Fibroblast of lung (primary cell): ENCODE results near the gene CMTR2.

Source experiments
- EZH2 ChIP-seq: IDR thresholded peaks from 2 replicates; pipeline ENCODE4 v1.5.1; 2012; ENCODE audit warnings: low read length, control low read depth, mild to moderate bottlenecking; ENCODE audit errors: missing control alignments
- TF ChIP-seq, protein P1 (sequence below), 2 donors: IDR thresholded peaks in 1 of 2; conservative IDR thresholded peaks in 1 of 2; 1 replicate in 1 of 2; 2 replicates in 1 of 2; pipeline ENCODE4 v1.5.1; 2011 to 2012; ENCODE audit warnings: low read length in 2 of 2, control low read depth in 1 of 2, inconsistent platforms in 1 of 2, low read depth in 1 of 2, mild to moderate bottlenecking in 1 of 2

DNA sequence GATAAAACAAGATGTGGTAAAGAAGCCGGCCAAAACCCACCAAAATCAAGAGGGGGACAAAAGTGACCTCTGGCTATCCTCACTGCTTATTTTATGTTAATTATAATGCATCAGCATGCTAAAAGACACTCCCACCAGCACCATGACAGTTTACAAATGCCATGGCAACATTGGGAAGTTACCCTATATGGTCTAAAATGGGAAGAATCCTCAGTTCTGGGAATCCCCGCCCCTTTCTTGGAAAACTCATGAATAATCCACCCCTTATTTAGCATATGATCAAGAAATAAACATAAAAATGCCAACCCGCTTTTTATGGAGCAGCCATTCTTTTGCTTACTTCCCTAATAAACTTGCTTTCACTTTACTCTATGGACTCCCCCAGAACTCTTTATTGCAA is 25.6 kb downstream of the CMTR2 start:
- TF ChIP-seq, protein P1, sequence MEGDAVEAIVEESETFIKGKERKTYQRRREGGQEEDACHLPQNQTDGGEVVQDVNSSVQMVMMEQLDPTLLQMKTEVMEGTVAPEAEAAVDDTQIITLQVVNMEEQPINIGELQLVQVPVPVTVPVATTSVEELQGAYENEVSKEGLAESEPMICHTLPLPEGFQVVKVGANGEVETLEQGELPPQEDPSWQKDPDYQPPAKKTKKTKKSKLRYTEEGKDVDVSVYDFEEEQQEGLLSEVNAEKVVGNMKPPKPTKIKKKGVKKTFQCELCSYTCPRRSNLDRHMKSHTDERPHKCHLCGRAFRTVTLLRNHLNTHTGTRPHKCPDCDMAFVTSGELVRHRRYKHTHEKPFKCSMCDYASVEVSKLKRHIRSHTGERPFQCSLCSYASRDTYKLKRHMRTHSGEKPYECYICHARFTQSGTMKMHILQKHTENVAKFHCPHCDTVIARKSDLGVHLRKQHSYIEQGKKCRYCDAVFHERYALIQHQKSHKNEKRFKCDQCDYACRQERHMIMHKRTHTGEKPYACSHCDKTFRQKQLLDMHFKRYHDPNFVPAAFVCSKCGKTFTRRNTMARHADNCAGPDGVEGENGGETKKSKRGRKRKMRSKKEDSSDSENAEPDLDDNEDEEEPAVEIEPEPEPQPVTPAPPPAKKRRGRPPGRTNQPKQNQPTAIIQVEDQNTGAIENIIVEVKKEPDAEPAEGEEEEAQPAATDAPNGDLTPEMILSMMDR (conservative IDR thresholded peaks at IDR 0.05 in 1 of 2, IDR thresholded peaks at IDR 0.05 in 1 of 2; ENCODE audit: low read depth in 1 of 2, low read length in 2 of 2) = no peak
- no peak for TF ChIP-seq EZH2
